Testis (tissue), 2 donors: ENCODE measurements around the gene NRXN3.

Experiments used
- POLR2A ChIP-seq: fragments of 450-650 bp; IDR thresholded peaks from one replicate; pipeline ENCODE4 v1.6.1; 2017; ENCODE audit warnings: antibody characterized with exemption, mild to moderate bottlenecking, moderate library complexity
- TF ChIP-seq, protein P1 (sequence below), 3 experiments: fragments of 450-650 bp in 2 of 3; fragments of 200-600 bp in 1 of 3; sonication (generic) in 1 of 3; IDR thresholded peaks; one replicate each; pipeline ENCODE4 v1.5.1; 2016 to 2019; ENCODE audit warnings: antibody characterized with exemption in 3 of 3, mild to moderate bottlenecking in 2 of 3, moderate library complexity in 1 of 3

DNA sequence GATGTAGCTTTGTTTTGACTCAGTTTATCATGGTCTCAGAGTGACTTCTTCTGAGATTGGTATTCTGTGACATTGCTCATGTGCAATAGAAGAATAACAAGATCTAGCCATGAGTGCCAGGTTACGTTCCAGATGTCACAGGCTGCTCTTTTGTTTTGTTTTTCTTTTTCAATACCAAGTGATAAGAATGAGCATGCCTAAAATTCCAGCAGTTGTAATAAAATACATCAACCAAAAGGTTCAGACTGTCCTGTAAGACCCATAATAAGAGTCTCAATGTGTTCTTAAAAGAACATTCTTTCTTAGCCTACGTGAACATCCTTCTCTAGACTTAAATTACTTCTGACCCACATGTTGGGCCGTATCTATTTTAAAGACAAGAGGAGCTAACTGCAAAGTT, 1371.9 kb downstream of the NRXN3 start:
- no peak for TF ChIP-seq POLR2A
- TF ChIP-seq, protein P1, sequence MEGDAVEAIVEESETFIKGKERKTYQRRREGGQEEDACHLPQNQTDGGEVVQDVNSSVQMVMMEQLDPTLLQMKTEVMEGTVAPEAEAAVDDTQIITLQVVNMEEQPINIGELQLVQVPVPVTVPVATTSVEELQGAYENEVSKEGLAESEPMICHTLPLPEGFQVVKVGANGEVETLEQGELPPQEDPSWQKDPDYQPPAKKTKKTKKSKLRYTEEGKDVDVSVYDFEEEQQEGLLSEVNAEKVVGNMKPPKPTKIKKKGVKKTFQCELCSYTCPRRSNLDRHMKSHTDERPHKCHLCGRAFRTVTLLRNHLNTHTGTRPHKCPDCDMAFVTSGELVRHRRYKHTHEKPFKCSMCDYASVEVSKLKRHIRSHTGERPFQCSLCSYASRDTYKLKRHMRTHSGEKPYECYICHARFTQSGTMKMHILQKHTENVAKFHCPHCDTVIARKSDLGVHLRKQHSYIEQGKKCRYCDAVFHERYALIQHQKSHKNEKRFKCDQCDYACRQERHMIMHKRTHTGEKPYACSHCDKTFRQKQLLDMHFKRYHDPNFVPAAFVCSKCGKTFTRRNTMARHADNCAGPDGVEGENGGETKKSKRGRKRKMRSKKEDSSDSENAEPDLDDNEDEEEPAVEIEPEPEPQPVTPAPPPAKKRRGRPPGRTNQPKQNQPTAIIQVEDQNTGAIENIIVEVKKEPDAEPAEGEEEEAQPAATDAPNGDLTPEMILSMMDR (IDR thresholded peaks at IDR 0.05), result no peak
